GM21723 (cell line): Measurements from ENCODE around the gene DNAJB14.

Source experiments
- ATAC-seq: cut with Tn5 transposase; IDR thresholded peaks from one replicate; pipeline ENCODE4 v1.9.1; 2021; ENCODE audit warnings: mild to moderate bottlenecking, moderate library complexity; ENCODE audit not compliant: unreplicated experiment

DNAJB14 gene

GRCh38 chr4:99872570-99872969 lies 73.8 kb downstream of the DNAJB14 start:
- ATAC-seq = no peak

GRCh38 chr4:99868126-99868596 lies 78.3 kb downstream of the DNAJB14 start:
- ATAC-seq = no peak

DNA sequence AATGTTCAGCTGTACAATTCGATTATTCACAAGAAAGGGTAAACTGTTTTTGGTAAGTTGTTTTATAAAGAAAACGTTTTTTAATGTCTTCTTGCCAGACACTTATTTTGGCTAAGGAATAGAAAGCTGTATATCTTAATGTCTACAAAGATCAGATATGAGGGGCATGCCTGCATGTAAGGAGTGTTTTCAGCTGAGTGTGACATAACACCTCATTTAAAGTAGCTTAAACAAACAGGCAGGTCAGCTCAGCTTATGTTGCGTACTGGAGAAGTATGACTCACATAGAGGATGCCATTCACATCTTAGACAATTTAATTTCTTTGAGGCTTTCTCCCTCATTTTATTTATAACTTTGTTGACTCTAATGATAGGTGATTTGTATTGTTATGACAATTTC lies 82.6 kb downstream of the DNAJB14 start:
- no peak for ATAC-seq

GRCh38 chr4:99861120-99861905 lies 85.1 kb downstream of the DNAJB14 start:
- ATAC-seq = no peak

DNA sequence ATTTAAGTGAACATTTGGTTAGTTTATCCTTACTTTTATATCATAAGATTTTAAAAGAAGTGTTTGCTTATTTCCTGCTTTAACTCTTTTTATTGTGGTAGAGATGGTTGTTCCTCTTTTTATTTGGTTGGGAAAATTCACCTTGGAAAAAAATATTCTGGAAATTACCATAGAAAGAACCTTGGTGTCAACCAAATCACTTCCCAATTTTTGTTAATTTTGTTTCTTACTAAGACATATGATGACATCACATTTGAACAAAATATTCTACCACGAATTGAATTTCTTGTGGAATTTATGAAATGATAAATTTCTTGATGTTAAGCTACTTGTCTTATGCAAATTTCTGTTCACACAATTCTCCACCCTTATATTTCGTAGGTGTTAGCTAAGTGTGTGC lies 85.9 kb downstream of the DNAJB14 start:
- no peak for ATAC-seq

DNA sequence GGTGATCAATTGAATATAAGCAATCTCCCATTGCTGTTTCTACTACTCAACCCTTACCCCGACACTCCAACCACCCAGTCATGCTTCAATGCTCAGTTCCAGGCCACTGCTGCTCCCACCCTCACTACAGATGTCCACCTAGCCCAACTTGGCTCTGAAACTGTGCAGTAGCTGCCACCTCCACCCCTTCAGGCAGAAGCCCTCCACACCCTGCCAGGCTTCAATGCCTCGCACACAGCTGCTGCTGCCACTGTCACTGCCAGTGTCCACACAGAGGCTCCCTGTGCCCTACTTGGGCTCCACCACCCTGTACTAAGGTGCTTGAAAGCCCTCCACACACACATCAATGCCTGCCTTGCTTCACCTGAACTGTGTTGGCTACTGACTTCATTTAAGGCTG lies 86.8 kb downstream of the DNAJB14 start:
- ATAC-seq = peak; percentile 34

DNA sequence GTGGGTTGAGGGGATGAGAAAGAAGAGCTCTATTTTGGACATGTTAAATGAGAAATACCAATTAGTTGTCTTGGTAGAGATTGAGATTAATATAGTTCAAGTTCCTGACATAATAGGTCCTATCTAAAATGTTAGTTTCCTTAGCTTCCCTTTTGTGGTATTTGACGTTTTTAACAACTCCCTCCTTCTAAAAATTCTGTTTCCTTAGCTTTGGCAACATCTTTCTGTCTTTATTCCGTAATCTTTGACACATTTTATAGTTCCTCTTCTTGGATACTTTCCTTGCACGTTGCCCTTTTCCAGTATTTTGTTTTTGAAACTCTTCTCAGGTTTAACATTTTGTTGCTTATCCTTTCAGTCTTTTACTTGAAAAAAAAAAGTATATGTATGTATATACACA lies 89.1 kb downstream of the DNAJB14 start:
- no peak for ATAC-seq

GRCh38 chr4:99856166-99856565 lies 90.3 kb downstream of the DNAJB14 start:
- no peak for ATAC-seq

DNA sequence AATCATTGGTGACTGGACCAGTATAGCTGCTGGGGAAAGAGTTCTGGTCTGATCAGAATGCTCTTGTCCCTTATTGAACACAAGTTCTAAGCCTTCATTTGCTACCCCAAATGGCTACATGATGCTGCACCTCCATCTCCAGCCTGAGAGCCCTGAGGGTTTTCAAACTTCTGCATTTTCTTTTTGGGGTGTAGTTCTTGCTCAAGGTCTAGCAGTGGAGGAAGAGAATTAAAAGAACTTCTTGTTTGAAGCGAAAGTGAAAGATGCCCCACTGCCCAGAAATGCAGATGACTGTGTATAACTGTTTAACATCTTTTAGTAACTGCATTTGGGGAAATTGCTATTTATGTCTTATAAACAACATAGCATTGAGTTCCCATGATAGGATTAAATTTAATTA lies 90.7 kb downstream of the DNAJB14 start:
- peak; percentile 58 for ATAC-seq

- no peak for ATAC-seq
These were observed 92.4 kb downstream of the DNAJB14 start for GRCh38 chr4:99853999-99854398.

DNA sequence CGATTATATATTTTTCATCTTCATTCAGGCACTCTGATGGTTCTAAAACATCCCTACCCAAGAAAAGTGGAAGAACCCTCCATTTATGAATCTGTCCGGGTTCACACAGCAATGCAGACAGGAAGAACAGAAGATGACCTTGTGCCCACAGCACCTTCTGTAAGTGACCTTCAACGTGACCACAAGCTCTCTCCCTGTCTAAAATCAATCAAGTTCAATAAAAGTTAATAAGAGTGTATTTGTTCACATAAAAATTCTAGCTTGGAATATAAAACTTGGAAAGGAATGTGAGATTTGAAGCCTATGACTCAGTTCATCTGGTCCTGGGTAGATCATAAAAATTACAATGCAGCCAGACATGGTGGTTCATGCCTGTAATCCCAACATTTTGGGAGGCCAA lies 93.2 kb downstream of the DNAJB14 start:
- ATAC-seq = no peak

DNA sequence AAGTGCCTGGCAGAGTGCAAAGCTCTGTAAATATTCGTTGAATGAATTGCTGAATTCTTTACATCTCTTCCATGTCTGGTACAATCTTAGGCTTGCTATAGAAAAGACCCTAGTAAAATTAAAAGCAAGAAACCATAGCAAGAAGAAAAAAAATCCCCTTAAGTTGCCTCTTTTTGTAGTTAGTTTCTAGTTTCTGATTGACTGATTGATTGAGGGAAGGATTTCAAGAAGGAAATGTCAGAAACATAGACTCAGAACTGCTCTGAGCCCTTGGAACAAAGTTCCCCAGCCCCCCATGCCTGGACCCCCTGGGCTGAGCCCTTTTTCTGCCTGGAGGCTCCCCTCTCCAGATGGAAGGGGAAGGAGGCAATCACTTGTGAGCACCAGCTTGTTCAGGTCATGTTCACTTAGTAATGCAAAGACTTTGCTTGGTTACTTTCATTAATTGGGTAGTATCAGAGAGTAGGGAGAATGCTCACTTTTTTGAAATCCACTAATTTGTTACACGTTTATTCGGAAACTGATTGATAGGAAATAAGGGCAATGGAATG lies 94.1 kb downstream of the DNAJB14 start:
- no peak for ATAC-seq

DNA sequence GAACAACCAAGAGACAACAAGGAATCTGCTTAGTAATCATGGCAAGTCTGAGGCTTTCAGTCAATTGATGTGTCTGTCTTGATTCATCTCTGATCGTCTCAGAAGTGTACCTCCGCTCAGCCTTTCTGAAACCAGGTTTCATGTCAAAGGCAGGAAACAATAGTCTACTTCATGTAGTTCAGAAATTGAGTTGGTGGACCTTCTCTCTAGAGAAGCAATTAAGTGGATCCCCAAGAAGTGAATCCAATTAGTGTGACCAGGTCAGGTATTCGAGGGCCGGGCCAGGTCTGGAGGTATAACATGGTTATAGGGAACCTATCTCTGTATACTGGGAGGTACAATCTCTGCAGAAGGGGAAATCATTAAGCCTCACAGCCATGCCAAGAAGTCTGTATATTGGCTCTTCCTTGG lies 97.8 kb downstream of the DNAJB14 start:
- ATAC-seq = peak; percentile 37

DNA sequence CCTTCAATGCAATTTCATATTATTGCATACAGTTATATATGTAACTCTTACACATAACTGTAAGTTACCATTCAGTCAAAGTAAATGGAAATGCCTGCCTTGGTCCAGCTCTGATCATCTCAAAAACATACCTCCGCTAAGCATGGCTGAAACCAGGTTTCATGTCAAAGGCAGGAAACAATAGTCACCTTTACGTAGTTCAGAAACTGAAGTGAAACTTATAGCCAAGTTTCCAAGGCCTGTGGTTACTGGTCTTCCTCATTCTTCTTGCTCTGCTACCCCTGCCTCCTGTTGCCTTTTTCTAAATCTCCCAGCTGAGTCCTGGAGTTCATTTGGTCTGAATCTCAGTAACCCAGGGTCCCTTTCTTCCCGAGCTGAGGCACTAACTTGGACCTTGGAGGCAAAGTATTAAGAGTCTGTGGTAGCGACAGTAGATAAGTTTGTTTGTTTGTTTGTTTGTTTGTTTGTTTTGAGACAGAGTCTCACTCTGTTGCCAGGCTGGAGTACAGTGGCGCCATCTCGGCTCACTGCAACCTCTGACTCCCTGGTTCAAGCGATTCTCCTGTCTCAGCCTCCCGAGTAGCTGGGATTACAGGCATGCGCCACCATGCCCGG lies 98.9 kb downstream of the DNAJB14 start:
- peak; percentile 78 for ATAC-seq

- ATAC-seq = no peak
These were observed 99.5 kb downstream of the DNAJB14 start for GRCh38 chr4:99846891-99847290.
